HEK293 (cell line): ENCODE measurements around the gene CCDC144A.

Source experiments
- GFI1B ChIP-seq: fragments of 450-650 bp; formaldehyde crosslinking; IDR thresholded peaks from 2 replicates; pipeline ENCODE4 v1.5.1; 2016; ENCODE audit warnings: missing biosample characterization, missing genetic modification characterization
- IKZF3 ChIP-seq: fragments of 450-650 bp; IDR thresholded peaks from 2 replicates; pipeline ENCODE4 v1.5.0; 2018; ENCODE audit warnings: missing biosample characterization, mild to moderate bottlenecking, missing genetic modification characterization, moderate library complexity
- KLF9 ChIP-seq: fragments of 450-650 bp; formaldehyde crosslinking; IDR thresholded peaks from 2 replicates; pipeline ENCODE4 v1.5.1; 2016; ENCODE audit warnings: missing biosample characterization, missing genetic modification characterization, low read depth
- MYNN ChIP-seq: fragments of 450-650 bp; formaldehyde crosslinking; IDR thresholded peaks from 2 replicates; pipeline ENCODE4 v1.5.1; 2016; ENCODE audit warnings: missing biosample characterization, missing genetic modification characterization, borderline replicate concordance
- YY1 ChIP-seq: fragments of 450-650 bp; formaldehyde crosslinking; IDR thresholded peaks from 2 replicates; pipeline ENCODE4 v1.5.1; 2018; ENCODE audit warnings: missing biosample characterization, missing genetic modification characterization
- ZBTB17 ChIP-seq: fragments of 450-650 bp; formaldehyde crosslinking; IDR thresholded peaks from 2 replicates; pipeline ENCODE4 v1.5.1; 2016; ENCODE audit warnings: missing biosample characterization, missing genetic modification characterization
- ZNF132 ChIP-seq: fragments of 450-650 bp; formaldehyde crosslinking; IDR thresholded peaks from 2 replicates; pipeline ENCODE4 v1.5.1; 2017; ENCODE audit warnings: missing biosample characterization, missing genetic modification characterization, borderline replicate concordance
- ZNF133 ChIP-seq: fragments of 450-650 bp; formaldehyde crosslinking; IDR thresholded peaks from 2 replicates; pipeline ENCODE4 v1.5.1; 2016; ENCODE audit warnings: missing biosample characterization, missing genetic modification characterization
- ZNF184 ChIP-seq: fragments of 450-650 bp; IDR thresholded peaks from 2 replicates; pipeline ENCODE4 v1.5.1; 2018; ENCODE audit warnings: missing biosample characterization, mild to moderate bottlenecking, missing genetic modification characterization
- ZNF19 ChIP-seq: fragments of 450-650 bp; formaldehyde crosslinking; IDR thresholded peaks from 2 replicates; pipeline ENCODE4; 2016; ENCODE audit warnings: missing biosample characterization, missing genetic modification characterization, low read depth
- ZNF221 ChIP-seq: fragments of 450-650 bp; formaldehyde crosslinking; IDR thresholded peaks from 2 replicates; pipeline ENCODE4 v1.5.1; 2017; ENCODE audit warnings: missing biosample characterization, missing genetic modification characterization, borderline replicate concordance
- ZNF292 ChIP-seq: fragments of 450-650 bp; formaldehyde crosslinking; IDR thresholded peaks from 2 replicates; pipeline ENCODE4 v1.5.1; 2016; ENCODE audit warnings: low read depth, missing biosample characterization, missing genetic modification characterization, borderline replicate concordance
- ZNF350 ChIP-seq: fragments of 450-650 bp; formaldehyde crosslinking; IDR thresholded peaks from 2 replicates; pipeline ENCODE4 v1.5.0; 2017; ENCODE audit warnings: missing biosample characterization, mild to moderate bottlenecking, missing genetic modification characterization
- ZNF416 ChIP-seq: fragments of 450-650 bp; formaldehyde crosslinking; IDR thresholded peaks from 2 replicates; pipeline ENCODE4 v1.5.1; 2016; ENCODE audit warnings: missing biosample characterization, missing genetic modification characterization
- ZNF433 ChIP-seq: fragments of 450-650 bp; formaldehyde crosslinking; IDR thresholded peaks from 2 replicates; pipeline ENCODE4 v1.5.1; 2016; ENCODE audit warnings: missing biosample characterization, missing genetic modification characterization, low read depth
- ZNF48 ChIP-seq: fragments of 450-650 bp; formaldehyde crosslinking; IDR thresholded peaks from 2 replicates; pipeline ENCODE4 v1.5.1; 2016; ENCODE audit warnings: missing biosample characterization, missing genetic modification characterization
- ZNF530 ChIP-seq: fragments of 450-650 bp; formaldehyde crosslinking; IDR thresholded peaks from 2 replicates; pipeline ENCODE4 v1.5.1; 2016; ENCODE audit warnings: low read depth, missing biosample characterization, missing genetic modification characterization
- ZNF585B ChIP-seq: fragments of 450-650 bp; formaldehyde crosslinking; IDR thresholded peaks from 2 replicates; pipeline ENCODE4 v1.5.1; 2016; ENCODE audit warnings: missing biosample characterization, missing genetic modification characterization
- ZNF596 ChIP-seq: fragments of 450-650 bp; IDR thresholded peaks from 2 replicates; pipeline ENCODE4 v1.5.0; 2018; ENCODE audit warnings: missing biosample characterization, mild to moderate bottlenecking, missing genetic modification characterization, moderate library complexity
- ZNF626 ChIP-seq: fragments of 450-650 bp; sonication (Bioruptor Pico); formaldehyde crosslinking; IDR thresholded peaks from 2 replicates; pipeline ENCODE4 v1.5.1; 2018; ENCODE audit warnings: missing biosample characterization, missing genetic modification characterization, inconsistent platforms
- ZNF768 ChIP-seq: fragments of 450-650 bp; formaldehyde crosslinking; IDR thresholded peaks from 2 replicates; pipeline ENCODE4 v1.5.1; 2018; ENCODE audit warnings: missing biosample characterization, mild to moderate bottlenecking, missing genetic modification characterization
- ZNF777 ChIP-seq: fragments of 450-650 bp; formaldehyde crosslinking; IDR thresholded peaks from 2 replicates; pipeline ENCODE4 v1.5.1; 2017; ENCODE audit warnings: missing biosample characterization, missing genetic modification characterization, borderline replicate concordance
- ZNF837 ChIP-seq: fragments of 450-650 bp; formaldehyde crosslinking; IDR thresholded peaks from 2 replicates; pipeline ENCODE4 v1.5.1; 2016; ENCODE audit warnings: missing biosample characterization, missing genetic modification characterization
- TF ChIP-seq, protein P1 (sequence below): fragments of 450-650 bp; formaldehyde crosslinking; conservative IDR thresholded peaks from 2 replicates; pipeline ENCODE4 v1.5.1; 2016; ENCODE audit warnings: low read depth, missing biosample characterization, missing genetic modification characterization
- TF ChIP-seq, protein P2 (sequence below): fragments of 450-650 bp; formaldehyde crosslinking; IDR thresholded peaks from 2 replicates; pipeline ENCODE4 v1.5.1; 2016; ENCODE audit warnings: missing biosample characterization, missing genetic modification characterization
- TF ChIP-seq, protein P3 (sequence below): fragments of 450-650 bp; formaldehyde crosslinking; IDR thresholded peaks from 2 replicates; pipeline ENCODE4 v1.5.1; 2016; ENCODE audit warnings: missing biosample characterization, missing genetic modification characterization
- TF ChIP-seq, protein P4 (sequence below): fragments of 450-650 bp; formaldehyde crosslinking; IDR thresholded peaks from 2 replicates; pipeline ENCODE4 v1.5.1; 2016; ENCODE audit warnings: missing biosample characterization, missing genetic modification characterization, borderline replicate concordance

CCDC144A gene

DNA sequence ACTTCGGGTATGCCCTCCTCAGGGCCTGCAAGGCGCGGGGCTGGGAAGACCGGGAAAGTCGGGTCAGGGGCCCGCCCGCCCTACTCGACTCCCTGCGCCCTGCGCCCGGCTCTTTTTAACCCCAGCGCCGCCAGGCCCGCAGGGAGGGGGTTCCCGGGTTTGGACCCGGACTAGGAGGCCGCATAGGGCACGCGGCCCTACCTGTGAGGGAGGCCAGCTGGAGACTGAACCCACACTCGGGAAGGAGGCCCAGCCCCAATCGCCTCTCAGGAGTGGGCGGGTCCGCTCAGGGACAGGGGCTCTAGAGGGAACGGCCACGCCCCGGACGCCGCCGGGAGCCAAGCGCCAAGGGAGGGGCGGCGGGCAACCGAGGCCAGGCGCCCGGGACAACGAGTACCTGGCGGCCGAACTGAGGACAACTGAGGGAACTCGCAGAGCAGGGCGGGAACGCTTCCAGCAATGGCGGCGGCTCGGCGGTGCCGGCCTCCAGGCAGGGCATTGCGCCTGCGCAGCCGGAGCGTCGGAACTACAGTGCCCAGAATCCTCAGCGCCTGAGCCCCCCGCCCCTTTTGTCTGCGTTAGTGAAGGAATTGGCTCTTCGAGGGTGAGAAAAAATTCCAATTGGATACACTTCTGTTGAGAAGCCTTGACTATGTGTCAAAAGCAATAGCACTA lies 36.5 kb upstream of the CCDC144A start, which contains the start of gene ZNF624 (continued):
- TF ChIP-seq, protein P1, sequence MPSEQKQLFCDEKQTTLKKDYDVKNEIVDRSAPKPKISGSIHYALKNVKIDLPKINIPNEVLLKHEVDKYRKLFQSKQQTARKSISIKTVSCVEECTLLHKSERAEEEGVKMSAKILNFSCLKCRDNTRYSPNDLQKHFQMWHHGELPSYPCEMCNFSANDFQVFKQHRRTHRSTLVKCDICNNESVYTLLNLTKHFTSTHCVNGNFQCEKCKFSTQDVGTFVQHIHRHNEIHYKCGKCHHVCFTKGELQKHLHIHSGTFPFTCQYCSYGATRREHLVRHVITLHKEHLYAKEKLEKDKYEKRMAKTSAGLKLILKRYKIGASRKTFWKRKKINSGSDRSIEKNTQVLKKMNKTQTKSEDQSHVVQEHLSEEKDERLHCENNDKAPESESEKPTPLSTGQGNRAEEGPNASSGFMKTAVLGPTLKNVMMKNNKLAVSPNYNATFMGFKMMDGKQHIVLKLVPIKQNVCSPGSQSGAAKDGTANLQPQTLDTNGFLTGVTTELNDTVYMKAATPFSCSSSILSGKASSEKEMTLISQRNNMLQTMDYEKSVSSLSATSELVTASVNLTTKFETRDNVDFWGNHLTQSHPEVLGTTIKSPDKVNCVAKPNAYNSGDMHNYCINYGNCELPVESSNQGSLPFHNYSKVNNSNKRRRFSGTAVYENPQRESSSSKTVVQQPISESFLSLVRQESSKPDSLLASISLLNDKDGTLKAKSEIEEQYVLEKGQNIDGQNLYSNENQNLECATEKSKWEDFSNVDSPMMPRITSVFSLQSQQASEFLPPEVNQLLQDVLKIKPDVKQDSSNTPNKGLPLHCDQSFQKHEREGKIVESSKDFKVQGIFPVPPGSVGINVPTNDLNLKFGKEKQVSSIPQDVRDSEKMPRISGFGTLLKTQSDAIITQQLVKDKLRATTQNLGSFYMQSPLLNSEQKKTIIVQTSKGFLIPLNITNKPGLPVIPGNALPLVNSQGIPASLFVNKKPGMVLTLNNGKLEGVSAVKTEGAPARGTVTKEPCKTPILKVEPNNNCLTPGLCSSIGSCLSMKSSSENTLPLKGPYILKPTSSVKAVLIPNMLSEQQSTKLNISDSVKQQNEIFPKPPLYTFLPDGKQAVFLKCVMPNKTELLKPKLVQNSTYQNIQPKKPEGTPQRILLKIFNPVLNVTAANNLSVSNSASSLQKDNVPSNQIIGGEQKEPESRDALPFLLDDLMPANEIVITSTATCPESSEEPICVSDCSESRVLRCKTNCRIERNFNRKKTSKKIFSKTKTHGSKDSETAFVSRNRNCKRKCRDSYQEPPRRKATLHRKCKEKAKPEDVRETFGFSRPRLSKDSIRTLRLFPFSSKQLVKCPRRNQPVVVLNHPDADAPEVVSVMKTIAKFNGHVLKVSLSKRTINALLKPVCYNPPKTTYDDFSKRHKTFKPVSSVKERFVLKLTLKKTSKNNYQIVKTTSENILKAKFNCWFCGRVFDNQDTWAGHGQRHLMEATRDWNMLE (tag by site-specific recombination): 0 out of 2 replicates have a peak, but pooled peaks have one; percentile 16
- TF ChIP-seq ZNF596 (tag by site-specific recombination): no peak
- TF ChIP-seq ZNF133: no peak
- TF ChIP-seq ZNF184: no peak
- TF ChIP-seq ZNF416: no peak
- TF ChIP-seq, protein P2, sequence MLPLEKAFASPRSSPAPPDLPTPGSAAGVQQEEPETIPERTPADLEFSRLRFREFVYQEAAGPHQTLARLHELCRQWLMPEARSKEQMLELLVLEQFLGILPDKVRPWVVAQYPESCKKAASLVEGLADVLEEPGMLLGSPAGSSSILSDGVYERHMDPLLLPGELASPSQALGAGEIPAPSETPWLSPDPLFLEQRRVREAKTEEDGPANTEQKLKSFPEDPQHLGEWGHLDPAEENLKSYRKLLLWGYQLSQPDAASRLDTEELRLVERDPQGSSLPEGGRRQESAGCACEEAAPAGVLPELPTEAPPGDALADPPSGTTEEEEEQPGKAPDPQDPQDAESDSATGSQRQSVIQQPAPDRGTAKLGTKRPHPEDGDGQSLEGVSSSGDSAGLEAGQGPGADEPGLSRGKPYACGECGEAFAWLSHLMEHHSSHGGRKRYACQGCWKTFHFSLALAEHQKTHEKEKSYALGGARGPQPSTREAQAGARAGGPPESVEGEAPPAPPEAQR (tag by site-specific recombination): no peak
- no peak for TF ChIP-seq ZNF433 (tag by site-specific recombination)
- TF ChIP-seq ZNF132: no peak
- no peak for TF ChIP-seq ZNF837 (tag by site-specific recombination)
- no peak for TF ChIP-seq ZNF48 (tag by site-specific recombination)
- no peak for TF ChIP-seq MYNN (tag by site-specific recombination)
- no peak for TF ChIP-seq ZNF292
- TF ChIP-seq ZNF626: no peak
- peak; percentile 97 for TF ChIP-seq KLF9 (tag by site-specific recombination)
- no peak; the same call in 1 of the 2 replicates for TF ChIP-seq ZNF585B (tag by site-specific recombination)
- TF ChIP-seq ZNF221 (tag by site-specific recombination): no peak
- TF ChIP-seq ZNF350: no peak
- TF ChIP-seq, protein P3, sequence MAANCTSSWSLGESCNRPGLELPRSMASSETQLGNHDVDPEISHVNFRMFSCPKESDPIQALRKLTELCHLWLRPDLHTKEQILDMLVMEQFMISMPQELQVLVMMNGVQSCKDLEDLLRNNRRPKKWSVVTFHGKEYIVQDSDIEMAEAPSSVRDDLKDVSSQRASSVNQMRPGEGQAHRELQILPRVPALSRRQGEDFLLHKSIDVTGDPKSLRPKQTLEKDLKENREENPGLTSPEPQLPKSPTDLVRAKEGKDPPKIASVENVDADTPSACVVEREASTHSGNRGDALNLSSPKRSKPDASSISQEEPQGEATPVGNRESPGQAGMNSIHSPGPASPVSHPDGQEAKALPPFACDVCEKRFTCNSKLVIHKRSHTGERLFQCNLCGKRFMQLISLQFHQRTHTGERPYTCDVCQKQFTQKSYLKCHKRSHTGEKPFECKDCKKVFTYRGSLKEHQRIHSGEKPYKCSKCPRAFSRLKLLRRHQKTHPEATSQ (tag by site-specific recombination): peak; percentile 59; the same call in 1 of the 2 replicates
- no peak for TF ChIP-seq ZNF768
- no peak for TF ChIP-seq ZNF777 (tag by site-specific recombination)
- peak; percentile 90 for TF ChIP-seq YY1 (tag by site-specific recombination)
- TF ChIP-seq ZNF530 (tag by site-specific recombination): no peak
- peak; percentile 30; the same call in 1 of the 2 replicates for TF ChIP-seq IKZF3 (tag by site-specific recombination)
- no peak for TF ChIP-seq GFI1B (tag by site-specific recombination)
- peak; percentile 90 for TF ChIP-seq ZBTB17 (tag by site-specific recombination)
- TF ChIP-seq ZNF19 (tag by site-specific recombination): no peak
- TF ChIP-seq, protein P4, sequence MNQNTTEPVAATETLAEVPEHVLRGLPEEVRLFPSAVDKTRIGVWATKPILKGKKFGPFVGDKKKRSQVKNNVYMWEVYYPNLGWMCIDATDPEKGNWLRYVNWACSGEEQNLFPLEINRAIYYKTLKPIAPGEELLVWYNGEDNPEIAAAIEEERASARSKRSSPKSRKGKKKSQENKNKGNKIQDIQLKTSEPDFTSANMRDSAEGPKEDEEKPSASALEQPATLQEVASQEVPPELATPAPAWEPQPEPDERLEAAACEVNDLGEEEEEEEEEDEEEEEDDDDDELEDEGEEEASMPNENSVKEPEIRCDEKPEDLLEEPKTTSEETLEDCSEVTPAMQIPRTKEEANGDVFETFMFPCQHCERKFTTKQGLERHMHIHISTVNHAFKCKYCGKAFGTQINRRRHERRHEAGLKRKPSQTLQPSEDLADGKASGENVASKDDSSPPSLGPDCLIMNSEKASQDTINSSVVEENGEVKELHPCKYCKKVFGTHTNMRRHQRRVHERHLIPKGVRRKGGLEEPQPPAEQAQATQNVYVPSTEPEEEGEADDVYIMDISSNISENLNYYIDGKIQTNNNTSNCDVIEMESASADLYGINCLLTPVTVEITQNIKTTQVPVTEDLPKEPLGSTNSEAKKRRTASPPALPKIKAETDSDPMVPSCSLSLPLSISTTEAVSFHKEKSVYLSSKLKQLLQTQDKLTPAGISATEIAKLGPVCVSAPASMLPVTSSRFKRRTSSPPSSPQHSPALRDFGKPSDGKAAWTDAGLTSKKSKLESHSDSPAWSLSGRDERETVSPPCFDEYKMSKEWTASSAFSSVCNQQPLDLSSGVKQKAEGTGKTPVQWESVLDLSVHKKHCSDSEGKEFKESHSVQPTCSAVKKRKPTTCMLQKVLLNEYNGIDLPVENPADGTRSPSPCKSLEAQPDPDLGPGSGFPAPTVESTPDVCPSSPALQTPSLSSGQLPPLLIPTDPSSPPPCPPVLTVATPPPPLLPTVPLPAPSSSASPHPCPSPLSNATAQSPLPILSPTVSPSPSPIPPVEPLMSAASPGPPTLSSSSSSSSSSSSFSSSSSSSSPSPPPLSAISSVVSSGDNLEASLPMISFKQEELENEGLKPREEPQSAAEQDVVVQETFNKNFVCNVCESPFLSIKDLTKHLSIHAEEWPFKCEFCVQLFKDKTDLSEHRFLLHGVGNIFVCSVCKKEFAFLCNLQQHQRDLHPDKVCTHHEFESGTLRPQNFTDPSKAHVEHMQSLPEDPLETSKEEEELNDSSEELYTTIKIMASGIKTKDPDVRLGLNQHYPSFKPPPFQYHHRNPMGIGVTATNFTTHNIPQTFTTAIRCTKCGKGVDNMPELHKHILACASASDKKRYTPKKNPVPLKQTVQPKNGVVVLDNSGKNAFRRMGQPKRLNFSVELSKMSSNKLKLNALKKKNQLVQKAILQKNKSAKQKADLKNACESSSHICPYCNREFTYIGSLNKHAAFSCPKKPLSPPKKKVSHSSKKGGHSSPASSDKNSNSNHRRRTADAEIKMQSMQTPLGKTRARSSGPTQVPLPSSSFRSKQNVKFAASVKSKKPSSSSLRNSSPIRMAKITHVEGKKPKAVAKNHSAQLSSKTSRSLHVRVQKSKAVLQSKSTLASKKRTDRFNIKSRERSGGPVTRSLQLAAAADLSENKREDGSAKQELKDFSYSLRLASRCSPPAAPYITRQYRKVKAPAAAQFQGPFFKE (tag by site-specific recombination): no peak
